HL-60 (cell line): ENCODE measurements around the gene ACTR5.

Source experiments
- DNase-seq, 2 experiments: peaks; one replicate each; pipeline ENCODE4 v3.0.0-alpha.2; 2010 to 2020; ENCODE audit warnings: low read depth in 1 of 2, low spot score in 1 of 2
- H3K27ac ChIP-seq: fragments of 250-450 bp; sonication (Bioruptor Pico); replicated peaks from 2 replicates; pipeline ENCODE4 v1.5.1; 2020; ENCODE audit warnings: mild to moderate bottlenecking, moderate library complexity
- H3K27me3 ChIP-seq: fragments of 250-450 bp; sonication (Bioruptor Pico); 2 replicates; pipeline ENCODE4 v1.5.1; 2021; ENCODE audit warnings: mild to moderate bottlenecking, moderate library complexity; ENCODE audit not compliant: insufficient read depth, poor library complexity, severe bottlenecking
- H3K4me3 ChIP-seq: replicated peaks from 2 replicates; pipeline ENCODE4 v1.5.1; 2011; ENCODE audit warnings: mild to moderate bottlenecking, control low read depth, low read length; ENCODE audit not compliant: insufficient read depth
- CTCF ChIP-seq: IDR thresholded peaks from one replicate; pipeline ENCODE4 v1.5.1; 2011; ENCODE audit warnings: low read length, control low read depth, inconsistent platforms; ENCODE audit not compliant: insufficient read depth
- GABPA ChIP-seq: IDR thresholded peaks from 2 replicates; pipeline ENCODE4 v1.6.1; 2012; ENCODE audit warnings: low read depth
- POLR2AphosphoS5 ChIP-seq: IDR thresholded peaks from 2 replicates; pipeline ENCODE4 v1.6.1; 2012; ENCODE audit warnings: low read depth
- REST ChIP-seq: IDR thresholded peaks from 2 replicates; pipeline ENCODE4 v1.6.1; 2012; ENCODE audit warnings: low read depth; ENCODE audit not compliant: insufficient replicate concordance
- SPI1 ChIP-seq: IDR thresholded peaks from 2 replicates; pipeline ENCODE4 v1.6.1; 2012; ENCODE audit warnings: low read depth, mild to moderate bottlenecking, borderline replicate concordance

The ACTR5 gene

GRCh38 chr20:38732981-38733380 is 15.3 kb upstream of the ACTR5 start:
- Histone ChIP-seq H3K27ac (no peak overlapping the region), H3K27me3 (peaks cover 63% of the 10 kb centered on the region), H3K4me3 (no peak overlapping the region)
- no peak for DNase-seq
- TF ChIP-seq REST (no peak), GABPA (no peak), POLR2AphosphoS5 (no peak), CTCF (no peak), SPI1 (no peak)

- no peak for TF ChIP-seq SPI1
- TF ChIP-seq GABPA, result no peak
- TF ChIP-seq CTCF, result no peak
- no peak for TF ChIP-seq REST
- TF ChIP-seq POLR2AphosphoS5, result no peak
- no peak for DNase-seq
- H3K27me3 ChIP-seq, result peaks cover 48% of the 10 kb centered on the region
- H3K27ac ChIP-seq, result no peak overlapping the region
- H3K4me3 ChIP-seq, result no peak overlapping the region
Observed at GRCh38 chr20:38735172-38735571, 13.1 kb upstream of the ACTR5 start.

- DNase-seq, result no peak
- TF ChIP-seq SPI1, result no peak
- no peak for TF ChIP-seq CTCF
- TF ChIP-seq GABPA, result no peak
- no peak for TF ChIP-seq POLR2AphosphoS5
- TF ChIP-seq REST, result no peak
- no peak overlapping the region for H3K4me3 ChIP-seq
- peaks cover 42% of the 10 kb centered on the region for H3K27me3 ChIP-seq
- no peak overlapping the region for H3K27ac ChIP-seq
Observed at GRCh38 chr20:38737887-38738286, 10.4 kb upstream of the ACTR5 start.
